ENCODE data around the gene CCDC7.

DNA sequence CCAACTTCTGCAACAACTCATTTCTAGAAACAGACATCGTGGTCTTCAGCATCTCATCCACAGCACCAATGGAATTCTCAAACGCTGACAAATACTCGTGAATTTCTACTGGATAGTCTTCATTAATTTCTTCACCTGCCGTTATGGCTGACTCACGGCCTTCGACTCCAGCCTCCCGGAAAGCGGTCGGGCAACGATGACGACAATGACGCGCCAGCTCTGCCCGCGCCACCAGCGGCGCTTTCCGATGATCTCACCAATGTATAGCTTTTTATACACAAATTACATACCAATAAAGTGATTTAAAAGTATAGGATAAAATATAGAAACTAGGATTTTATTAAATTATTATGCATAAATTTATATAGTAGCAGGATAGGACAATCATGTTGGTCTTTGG lies 65.7 kb downstream of the CCDC7 start:
- TF ChIP-seq POLR2AphosphoS5 (IDR thresholded peaks at IDR 0.05; ENCODE audit: low read depth, low read length) (no peak), TCF7L2 (IDR thresholded peaks at IDR 0.05; ENCODE audit: low read depth, low read length) (no peak)
- TF ChIP-seq, protein P1, sequence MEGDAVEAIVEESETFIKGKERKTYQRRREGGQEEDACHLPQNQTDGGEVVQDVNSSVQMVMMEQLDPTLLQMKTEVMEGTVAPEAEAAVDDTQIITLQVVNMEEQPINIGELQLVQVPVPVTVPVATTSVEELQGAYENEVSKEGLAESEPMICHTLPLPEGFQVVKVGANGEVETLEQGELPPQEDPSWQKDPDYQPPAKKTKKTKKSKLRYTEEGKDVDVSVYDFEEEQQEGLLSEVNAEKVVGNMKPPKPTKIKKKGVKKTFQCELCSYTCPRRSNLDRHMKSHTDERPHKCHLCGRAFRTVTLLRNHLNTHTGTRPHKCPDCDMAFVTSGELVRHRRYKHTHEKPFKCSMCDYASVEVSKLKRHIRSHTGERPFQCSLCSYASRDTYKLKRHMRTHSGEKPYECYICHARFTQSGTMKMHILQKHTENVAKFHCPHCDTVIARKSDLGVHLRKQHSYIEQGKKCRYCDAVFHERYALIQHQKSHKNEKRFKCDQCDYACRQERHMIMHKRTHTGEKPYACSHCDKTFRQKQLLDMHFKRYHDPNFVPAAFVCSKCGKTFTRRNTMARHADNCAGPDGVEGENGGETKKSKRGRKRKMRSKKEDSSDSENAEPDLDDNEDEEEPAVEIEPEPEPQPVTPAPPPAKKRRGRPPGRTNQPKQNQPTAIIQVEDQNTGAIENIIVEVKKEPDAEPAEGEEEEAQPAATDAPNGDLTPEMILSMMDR (IDR thresholded peaks at IDR 0.05), result no peak
